ENCODE results near the gene CYP2S1.
"Not testable (repeated sequence)": the region's sequence is repeated elsewhere in the genome, so short reads cannot be mapped to it uniquely, and the experiment has no call there.

CYP2S1 gene, protein sequence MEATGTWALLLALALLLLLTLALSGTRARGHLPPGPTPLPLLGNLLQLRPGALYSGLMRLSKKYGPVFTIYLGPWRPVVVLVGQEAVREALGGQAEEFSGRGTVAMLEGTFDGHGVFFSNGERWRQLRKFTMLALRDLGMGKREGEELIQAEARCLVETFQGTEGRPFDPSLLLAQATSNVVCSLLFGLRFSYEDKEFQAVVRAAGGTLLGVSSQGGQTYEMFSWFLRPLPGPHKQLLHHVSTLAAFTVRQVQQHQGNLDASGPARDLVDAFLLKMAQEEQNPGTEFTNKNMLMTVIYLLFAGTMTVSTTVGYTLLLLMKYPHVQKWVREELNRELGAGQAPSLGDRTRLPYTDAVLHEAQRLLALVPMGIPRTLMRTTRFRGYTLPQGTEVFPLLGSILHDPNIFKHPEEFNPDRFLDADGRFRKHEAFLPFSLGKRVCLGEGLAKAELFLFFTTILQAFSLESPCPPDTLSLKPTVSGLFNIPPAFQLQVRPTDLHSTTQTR

DNA sequence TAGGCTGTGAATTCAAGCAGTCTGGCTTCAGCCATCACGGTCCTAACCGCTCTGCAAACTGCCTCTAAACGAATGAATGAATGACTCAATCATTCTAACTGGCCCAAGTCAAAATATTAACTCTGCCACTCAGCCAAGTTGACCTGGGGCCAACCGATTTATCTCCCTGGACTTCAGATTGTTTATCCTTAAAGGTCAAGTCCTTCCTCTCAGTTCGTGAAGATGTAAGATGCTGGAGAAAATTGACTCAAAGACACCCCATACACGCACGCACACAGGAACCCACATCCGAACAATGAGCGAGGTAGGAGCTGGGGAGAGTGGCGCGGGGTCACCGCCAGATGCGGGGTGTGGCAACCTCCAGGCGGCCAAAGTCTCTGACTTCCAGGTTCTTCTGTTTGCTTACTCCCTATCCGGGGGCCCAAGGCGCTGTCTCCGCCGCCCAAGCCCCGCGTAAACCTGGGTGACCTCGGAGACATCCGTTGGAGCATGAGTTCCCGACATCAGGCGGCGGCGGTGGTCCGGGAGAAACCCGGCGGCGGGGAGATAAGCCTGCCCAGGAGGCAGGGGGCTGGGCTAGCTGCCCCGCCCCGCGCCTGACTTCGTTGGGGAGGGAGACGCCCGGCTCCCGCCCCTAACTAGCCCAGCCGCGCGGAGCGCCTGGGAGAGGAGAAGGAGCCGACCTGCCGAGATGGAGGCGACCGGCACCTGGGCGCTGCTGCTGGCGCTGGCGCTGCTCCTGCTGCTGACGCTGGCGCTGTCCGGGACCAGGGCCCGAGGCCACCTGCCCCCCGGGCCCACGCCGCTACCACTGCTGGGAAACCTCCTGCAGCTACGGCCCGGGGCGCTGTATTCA lies at the start of gene CYP2S1:
TSS of gene CYP2S1 (plus strand) at position 646 of the 856 bp plus-strand sequence. CDS start at position 692, 46 bp downstream.
- peak within 1 kb of the TSS; percentile 60 for H3K4me3 ChIP-seq (ENCODE audit: low read depth, low read length)
- TF ChIP-seq, protein P1, sequence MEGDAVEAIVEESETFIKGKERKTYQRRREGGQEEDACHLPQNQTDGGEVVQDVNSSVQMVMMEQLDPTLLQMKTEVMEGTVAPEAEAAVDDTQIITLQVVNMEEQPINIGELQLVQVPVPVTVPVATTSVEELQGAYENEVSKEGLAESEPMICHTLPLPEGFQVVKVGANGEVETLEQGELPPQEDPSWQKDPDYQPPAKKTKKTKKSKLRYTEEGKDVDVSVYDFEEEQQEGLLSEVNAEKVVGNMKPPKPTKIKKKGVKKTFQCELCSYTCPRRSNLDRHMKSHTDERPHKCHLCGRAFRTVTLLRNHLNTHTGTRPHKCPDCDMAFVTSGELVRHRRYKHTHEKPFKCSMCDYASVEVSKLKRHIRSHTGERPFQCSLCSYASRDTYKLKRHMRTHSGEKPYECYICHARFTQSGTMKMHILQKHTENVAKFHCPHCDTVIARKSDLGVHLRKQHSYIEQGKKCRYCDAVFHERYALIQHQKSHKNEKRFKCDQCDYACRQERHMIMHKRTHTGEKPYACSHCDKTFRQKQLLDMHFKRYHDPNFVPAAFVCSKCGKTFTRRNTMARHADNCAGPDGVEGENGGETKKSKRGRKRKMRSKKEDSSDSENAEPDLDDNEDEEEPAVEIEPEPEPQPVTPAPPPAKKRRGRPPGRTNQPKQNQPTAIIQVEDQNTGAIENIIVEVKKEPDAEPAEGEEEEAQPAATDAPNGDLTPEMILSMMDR (IDR thresholded peaks at IDR 0.05; ENCODE audit: low read depth, low read length): no peak

DNA sequence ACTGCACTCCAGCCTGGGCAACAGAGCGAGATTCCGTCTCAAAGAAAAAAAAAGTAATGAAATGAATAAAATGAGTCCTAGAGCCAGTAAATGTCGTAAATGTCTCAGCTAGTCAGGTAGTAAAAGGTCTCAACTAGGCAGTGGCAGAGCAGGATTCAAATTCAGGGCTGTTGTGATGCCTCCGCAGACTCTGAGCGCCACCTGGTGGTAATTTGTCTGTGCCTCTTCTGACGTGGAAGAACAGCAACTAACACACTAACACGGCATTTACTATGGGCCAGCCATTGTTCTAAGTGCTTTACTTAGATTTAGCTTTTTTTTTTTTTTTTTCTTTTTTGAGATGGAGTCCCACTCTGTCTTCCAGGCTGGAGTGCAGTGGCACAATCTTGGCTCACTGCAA lies 48.6 kb upstream of the CYP2S1 start:
- TF ChIP-seq, protein P1 (IDR thresholded peaks at IDR 0.05; ENCODE audit: low read depth, low read length): peak; percentile 70
- no peak overlapping the region for H3K4me3 ChIP-seq (ENCODE audit: low read depth, low read length)

DNA sequence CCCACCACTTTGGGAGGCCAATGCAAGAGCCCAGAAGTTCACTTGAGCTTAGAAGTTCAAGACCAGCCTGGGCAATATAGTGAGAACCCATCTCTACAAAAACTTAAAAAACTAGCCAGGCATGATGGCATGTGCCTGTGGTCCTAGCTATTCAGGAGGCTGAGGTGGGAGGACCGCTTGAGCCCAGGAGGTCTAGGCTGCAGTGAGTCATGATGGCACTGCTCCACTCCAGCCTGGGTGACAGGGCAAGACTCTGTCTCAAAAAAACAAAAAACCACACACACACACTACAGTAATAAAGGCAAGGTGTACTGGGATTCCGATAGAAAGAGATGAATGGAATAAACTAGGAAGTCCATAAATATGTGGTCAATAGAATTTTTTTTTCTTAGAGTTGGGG lies 43.2 kb upstream of the CYP2S1 start:
- TF ChIP-seq, protein P1 (IDR thresholded peaks at IDR 0.05; ENCODE audit: low read depth, low read length): no peak
- H3K4me3 ChIP-seq (ENCODE audit: low read depth, low read length): no peak overlapping the region

DNA sequence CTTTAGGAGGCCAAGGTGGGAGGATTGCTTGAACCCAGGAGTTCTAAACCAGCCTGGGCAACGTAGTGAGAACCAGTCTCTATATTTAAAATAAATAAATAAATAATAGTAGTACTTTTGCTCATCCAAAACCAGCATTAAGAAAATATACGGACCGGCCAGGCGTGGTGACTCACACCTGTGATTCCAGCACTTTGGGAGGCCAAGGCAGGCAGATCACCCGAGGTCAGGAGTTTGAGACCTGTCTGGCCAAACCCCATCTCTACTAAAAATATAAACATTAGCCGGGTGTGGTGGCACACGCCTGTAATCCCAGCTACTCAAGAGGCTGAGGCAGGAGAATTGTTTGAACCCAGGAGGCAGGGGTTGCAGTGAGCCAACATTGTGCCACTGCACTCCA lies 42.0 kb upstream of the CYP2S1 start:
- H3K4me3 ChIP-seq (ENCODE audit: low read depth, low read length): not testable (repeated sequence)

DNA sequence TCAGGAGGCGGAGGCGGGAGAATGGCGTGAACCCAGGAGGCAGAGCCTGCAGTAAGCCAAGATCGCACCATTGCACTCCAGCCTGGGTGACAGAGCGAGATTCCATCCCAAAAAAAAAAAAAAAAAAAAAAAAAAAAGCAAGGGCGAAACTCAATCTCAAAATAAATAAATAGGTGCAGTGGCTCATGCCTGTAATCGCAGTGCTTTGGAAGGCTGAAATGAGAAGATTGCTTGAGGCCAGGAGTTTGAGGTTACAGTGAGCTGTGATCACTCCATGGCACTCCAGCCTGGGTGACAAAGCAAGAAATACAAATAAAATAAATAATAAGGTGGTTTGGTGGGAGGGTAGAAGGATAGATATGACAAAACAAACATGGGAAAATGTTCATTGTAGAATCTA lies 39.0 kb upstream of the CYP2S1 start:
- TF ChIP-seq, protein P1 (IDR thresholded peaks at IDR 0.05; ENCODE audit: low read depth, low read length): no peak
- no peak overlapping the region for H3K4me3 ChIP-seq (ENCODE audit: low read depth, low read length)

DNA sequence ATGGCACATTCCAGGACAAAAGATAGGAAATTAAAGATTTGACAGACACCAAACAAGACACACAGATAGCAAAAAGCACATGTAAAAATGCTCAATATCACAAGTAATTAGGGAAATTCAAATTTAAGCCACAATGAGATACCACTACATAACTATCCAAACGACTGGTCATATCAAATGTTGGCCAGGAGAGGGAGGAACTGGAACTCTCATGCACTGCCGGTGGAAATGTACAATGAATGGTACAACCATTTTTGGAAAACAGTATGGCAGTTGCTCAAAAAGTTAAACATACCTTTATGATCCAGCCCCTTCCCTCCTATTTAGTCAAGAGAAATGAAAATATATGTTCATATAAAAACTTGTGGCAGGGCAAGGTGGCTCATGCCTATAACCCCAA lies 36.8 kb upstream of the CYP2S1 start:
- H3K4me3 ChIP-seq (ENCODE audit: low read depth, low read length): no peak overlapping the region
- TF ChIP-seq, protein P1 (IDR thresholded peaks at IDR 0.05; ENCODE audit: low read depth, low read length): no peak

DNA sequence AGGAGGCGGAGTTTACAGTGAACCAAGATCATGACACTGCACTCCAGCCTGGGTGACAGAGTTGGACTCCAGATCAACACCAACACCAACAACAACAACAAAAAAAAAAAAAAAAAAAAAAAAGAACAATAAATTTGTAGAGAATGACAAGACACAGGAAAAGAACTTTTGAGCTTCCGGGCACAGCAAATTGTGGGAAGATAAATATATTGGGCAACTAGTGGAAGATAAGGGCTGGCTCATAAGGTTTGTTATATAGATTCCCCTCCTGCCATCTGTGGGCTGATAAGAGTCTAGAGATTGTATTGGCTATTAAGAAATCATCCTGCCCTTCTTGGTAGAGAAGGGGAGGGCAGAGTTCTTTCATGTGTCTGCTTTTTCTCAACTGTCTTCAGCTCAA lies 33.1 kb upstream of the CYP2S1 start:
- no peak overlapping the region for H3K4me3 ChIP-seq (ENCODE audit: low read depth, low read length)
- TF ChIP-seq, protein P1 (IDR thresholded peaks at IDR 0.05; ENCODE audit: low read depth, low read length): no peak

Data from WI38 (cell line).